Hepatocyte (in vitro differentiated cells): ENCODE measurements around the gene DMGDH. TPM values are rescaled to one million over a fixed set of nuclear protein-coding genes. Genes with fewer than 3 reads are reported as not detected.

ENCODE experiments used
- DNase-seq: peaks from one replicate; pipeline ENCODE4 v3.0.0-alpha.2; 2016; ENCODE audit warnings: low spot score
- H2AFZ ChIP-seq: fragments of 200-600 bp; sonication (generic); 2 replicates; pipeline ENCODE4 v1.6.0; 2016; ENCODE audit warnings: antibody characterized with exemption, mild to moderate bottlenecking
- H3K27ac ChIP-seq: fragments of 200-600 bp; sonication (generic); 2 replicates; pipeline ENCODE4 v1.5.1; 2016; ENCODE audit warnings: mild to moderate bottlenecking
- H3K27me3 ChIP-seq: fragments of 200-600 bp; sonication (generic); 2 replicates; pipeline ENCODE4 v1.6.1; 2016
- H3K36me3 ChIP-seq: fragments of 200-600 bp; sonication (generic); replicated peaks from 2 replicates; pipeline ENCODE4 v1.5.1; 2016; ENCODE audit warnings: low read depth; ENCODE audit not compliant: insufficient read depth
- H3K4me1 ChIP-seq: fragments of 200-600 bp; sonication (generic); 2 replicates; pipeline ENCODE4 v1.5.1; 2016; ENCODE audit warnings: mild to moderate bottlenecking, moderate library complexity; ENCODE audit not compliant: insufficient read depth
- H3K4me2 ChIP-seq: fragments of 200-600 bp; sonication (generic); 2 replicates; pipeline ENCODE4 v1.6.0; 2016
- H3K4me3 ChIP-seq: fragments of 200-600 bp; sonication (generic); 2 replicates; pipeline ENCODE4 v1.5.1; 2016; ENCODE audit warnings: mild to moderate bottlenecking
- H3K79me2 ChIP-seq: fragments of 200-600 bp; sonication (generic); 2 replicates; pipeline ENCODE4 v1.6.0; 2017; ENCODE audit warnings: mild to moderate bottlenecking
- H3K9me2 ChIP-seq: fragments of 200-600 bp; sonication (generic); replicated peaks from 2 replicates; pipeline ENCODE4 v1.6.0; 2017; ENCODE audit warnings: mild to moderate bottlenecking; ENCODE audit not compliant: insufficient read depth
- H3K9me3 ChIP-seq: fragments of 200-600 bp; sonication (generic); 2 replicates; pipeline ENCODE4 v1.5.1; 2016; ENCODE audit warnings: low read depth, mild to moderate bottlenecking
- H4K20me1 ChIP-seq: fragments of 200-600 bp; sonication (generic); 2 replicates; pipeline ENCODE4 v1.6.0; 2016; ENCODE audit warnings: mild to moderate bottlenecking; ENCODE audit not compliant: insufficient read depth, poor library complexity, severe bottlenecking
- CTCF ChIP-seq: fragments of 200-600 bp; sonication (generic); IDR thresholded peaks from 2 replicates; pipeline ENCODE4 v1.5.1; 2016; ENCODE audit warnings: antibody characterized with exemption, mild to moderate bottlenecking; ENCODE audit not compliant: poor library complexity
- EZH2 ChIP-seq: fragments of 200-600 bp; sonication (generic); IDR thresholded peaks from 2 replicates; pipeline ENCODE4 v1.6.1; 2016; ENCODE audit warnings: antibody characterized with exemption, mild to moderate bottlenecking, borderline replicate concordance
- EZH2phosphoT487 ChIP-seq: fragments of 200-600 bp; sonication (generic); IDR thresholded peaks from one replicate; pipeline ENCODE4 v1.6.1; 2018; ENCODE audit warnings: antibody characterized with exemption, mild to moderate bottlenecking, low read depth, moderate library complexity; ENCODE audit not compliant: unreplicated experiment, severe bottlenecking
- WGBS: methylation state at CpG from one replicate; pipeline ENCODE4 v1.1.6; 2016; ENCODE audit warnings: low lambda C conversion rate; ENCODE audit errors: missing lambda C conversion rate; 5-methylcytosine and 5-hydroxymethylcytosine counted together
- polyA plus RNA-seq: library from polyadenylated mRNA; unstranded; fragments of >200 nt; fragmentation: Nextera tagmentation; extraction: Ambion mirVana; gene quantifications from 2 replicates; pipeline ENCODE4 v1.2.1, GENCODE V29; 2016
- total RNA-seq: library from RNA; depleted of rRNA; stranded (reverse); fragments of >200 nt; gene quantifications from 2 replicates; pipeline ENCODE4 v1.2.3, GENCODE V29; 2014

The DMGDH gene
- total and polyA plus RNA-seq, 2 experiments from 2014 or later, result 0.87 TPM

- Histone ChIP-seq H4K20me1 (no peaks in the 10 kb centered on the region), H3K9me2 (no peaks in the 10 kb centered on the region), H2AFZ (no peak overlapping the region), H3K4me2 (no peak overlapping the region), H3K4me1 (no peaks in the 10 kb centered on the region), H3K36me3 (no peaks in the 10 kb centered on the region), H3K9me3 (no peaks in the 10 kb centered on the region), H3K27ac (no peak overlapping the region), H3K27me3 (no peaks in the 10 kb centered on the region), H3K79me2 (no peaks in the 10 kb centered on the region), H3K4me3 (no peak overlapping the region)
- WGBS, result 60% methylated on average over 1 of the region's 1 CpG
- no peak for DNase-seq
- TF ChIP-seq EZH2phosphoT487, result no peak
- no peak for TF ChIP-seq EZH2
- no peak for TF ChIP-seq CTCF
These were observed 14.5 kb downstream of the DMGDH start for GRCh38 chr5:79055017-79055416.

- no peak overlapping the region for H3K27ac ChIP-seq
- 98% methylated on average over 4 of the region's 4 CpGs for WGBS
These were observed 16.2 kb downstream of the DMGDH start for GRCh38 chr5:79053321-79053720.

GRCh38 chr5:79050498-79050897 lies 19.0 kb downstream of the DMGDH start:
- Histone ChIP-seq H2AFZ (no peak overlapping the region), H3K4me1 (no peaks in the 10 kb centered on the region), H3K36me3 (no peaks in the 10 kb centered on the region), H3K9me2 (no peaks in the 10 kb centered on the region), H3K27ac (no peak overlapping the region), H3K79me2 (no peaks in the 10 kb centered on the region), H3K9me3 (no peaks in the 10 kb centered on the region), H4K20me1 (no peaks in the 10 kb centered on the region), H3K4me2 (no peak overlapping the region), H3K27me3 (no peaks in the 10 kb centered on the region), H3K4me3 (no peak overlapping the region)
- DNase-seq, result no peak
- 88% methylated on average over 3 of the region's 3 CpGs for WGBS
- TF ChIP-seq EZH2, result no peak
- TF ChIP-seq CTCF, result no peak
- no peak for TF ChIP-seq EZH2phosphoT487

More at GRCh38 chr5:79053321-79053720, 16.2 kb downstream of the DMGDH start:
- Histone ChIP-seq H2AFZ (no peak overlapping the region), H3K79me2 (no peaks in the 10 kb centered on the region), H3K9me3 (no peaks in the 10 kb centered on the region), H4K20me1 (no peaks in the 10 kb centered on the region), H3K4me3 (no peak overlapping the region), H3K36me3 (no peaks in the 10 kb centered on the region), H3K27me3 (no peaks in the 10 kb centered on the region), H3K4me1 (no peaks in the 10 kb centered on the region), H3K9me2 (no peaks in the 10 kb centered on the region), H3K4me2 (no peak overlapping the region)
- TF ChIP-seq CTCF (no peak), EZH2 (no peak), EZH2phosphoT487 (no peak)
- no peak for DNase-seq

DNA sequence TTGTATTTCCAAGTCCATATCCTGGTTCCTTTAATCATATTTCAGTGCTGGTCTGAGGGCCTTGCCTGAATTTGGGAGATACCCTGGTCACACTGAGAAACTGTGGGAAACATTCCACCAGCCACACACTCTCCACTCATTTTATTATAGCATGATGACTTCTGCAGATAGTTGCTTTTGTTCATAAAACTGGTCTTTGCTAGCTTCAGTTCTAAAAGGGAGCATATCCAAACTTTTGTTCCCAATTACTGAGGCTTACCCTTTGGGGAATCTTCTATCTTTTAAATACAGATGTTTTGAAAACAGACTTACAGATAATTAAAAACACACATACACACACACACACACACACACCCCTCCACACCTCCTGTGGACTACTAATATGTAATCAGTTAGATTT lies 21.0 kb downstream of the DMGDH start:
- no peak for DNase-seq
- no peaks in the 10 kb centered on the region for H3K36me3 ChIP-seq
- no peaks in the 10 kb centered on the region for H4K20me1 ChIP-seq
- H2AFZ ChIP-seq, result no peak overlapping the region
- H3K9me2 ChIP-seq, result no peaks in the 10 kb centered on the region
- TF ChIP-seq EZH2, result no peak
- no peak for TF ChIP-seq EZH2phosphoT487
- no peak for TF ChIP-seq CTCF
- H3K9me3 ChIP-seq, result no peaks in the 10 kb centered on the region
- no peak overlapping the region for H3K4me3 ChIP-seq
- no peak overlapping the region for H3K27ac ChIP-seq
- no peaks in the 10 kb centered on the region for H3K79me2 ChIP-seq
- no peaks in the 10 kb centered on the region for H3K27me3 ChIP-seq
- H3K4me1 ChIP-seq, result no peaks in the 10 kb centered on the region
- no peak overlapping the region for H3K4me2 ChIP-seq
